Measurements from ENCODE around the gene LRPAP1. TPM values are rescaled to one million over a fixed set of nuclear protein-coding genes. Genes with fewer than 3 reads are reported as not detected.

Gene LRPAP1
- polyA plus RNA-seq, 1 of the 3 experiments (the other 2 are of a cell fraction), result 209 TPM

DNA sequence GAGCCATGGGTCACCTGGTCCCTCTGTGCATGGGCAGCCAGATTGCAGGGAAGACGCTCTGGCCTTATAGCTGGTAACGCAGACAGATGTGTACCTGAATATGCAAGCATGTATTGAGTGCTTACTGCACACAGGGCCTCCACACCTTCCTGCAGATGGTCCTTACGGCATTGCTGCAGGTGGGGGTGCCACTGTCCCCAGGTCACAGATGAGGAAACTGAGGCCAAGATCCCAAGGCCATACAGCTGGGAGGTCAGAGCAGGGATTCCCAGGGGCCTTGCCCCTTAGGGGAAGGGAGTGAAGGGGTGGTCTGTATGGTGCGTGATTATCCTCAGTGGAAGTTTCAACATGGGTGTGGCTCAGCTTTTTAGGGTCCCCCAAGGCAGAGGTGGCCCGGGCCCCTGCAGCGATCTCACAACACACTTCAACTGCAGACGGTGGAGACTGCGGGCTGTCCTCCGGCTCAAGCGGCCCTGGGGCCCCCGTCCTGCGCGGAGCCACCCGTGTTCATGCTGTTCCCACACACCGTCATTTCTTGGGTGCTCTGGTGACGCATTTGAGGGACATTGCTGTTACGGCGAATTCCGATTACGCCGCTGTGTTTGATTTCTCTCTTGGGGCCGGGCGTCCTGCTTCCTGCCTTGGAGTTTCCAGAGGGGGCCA is 61.0 kb downstream of the LRPAP1 start:
- Histone ChIP-seq H3K27ac (ENCODE audit: low read depth in 2 of 2, low read length in 1 of 2) (no peak overlapping the region), H3F3A (replicated peaks; ENCODE audit: insufficient read depth) (peaks cover 7% of the 10 kb centered on the region), H3K9me3 (no peaks in the 10 kb centered on the region), H3K79me2 (ENCODE audit: insufficient read depth) (no peaks in the 10 kb centered on the region), H4K20me1 (ENCODE audit: insufficient read depth) (no peaks in the 10 kb centered on the region), H3K9ac (no peak overlapping the region), H3K4me2 (no peak overlapping the region), H3K4me3 (ENCODE audit: low read depth in 2 of 2, low read length in 1 of 2) (no peak overlapping the region), H2AFZ (ENCODE audit: low read depth) (no peak overlapping the region), H3K36me3 (replicated peaks in 1 of 2; ENCODE audit: control insufficient read depth in 1 of 2, insufficient read depth in 2 of 2, low read length in 1 of 2) (no peaks in the 10 kb centered on the region), H3K9me2 (no peaks in the 10 kb centered on the region), H3K4me1 (ENCODE audit: control insufficient read depth in 1 of 2, insufficient read depth in 2 of 2, low read depth in 1 of 2, low read length in 1 of 2) (peaks cover 0 to 3% of the 10 kb centered on the region in 2 experiments; a peak in 1 of 4 replicates), H3K27me3 (ENCODE audit: insufficient read depth) (no peaks in the 10 kb centered on the region)
- ChIA-PET POLR2A (no interaction called here), CTCF (interaction anchor here (1.1 to 3.9 kb wide), 3 partner anchors 10 to 174 kb away, joined by 3 to 31 read pairs (median 3); no protein-coding TSS in a partner anchor)
- WGBS (ENCODE audit: low lambda C conversion rate), result 73% methylated on average over 20 of the region's 23 CpGs
- no peak for TF ChIP-seq USF1 (IDR thresholded peaks at IDR 0.05; ENCODE audit: borderline replicate concordance, low read depth)
- TF ChIP-seq MXI1 (IDR thresholded peaks at IDR 0.05; ENCODE audit: low read depth, low read length), result no peak
- no peak for TF ChIP-seq EP300 (IDR thresholded peaks at IDR 0.05; ENCODE audit: borderline replicate concordance in 1 of 2, low read depth in 1 of 2, low read length in 1 of 2)
- TF ChIP-seq GABPA (IDR thresholded peaks at IDR 0.05; ENCODE audit: low read depth), result no peak
- no peak for TF ChIP-seq TEAD4 (IDR thresholded peaks at IDR 0.05; ENCODE audit: borderline replicate concordance, insufficient read depth)
- no peak for TF ChIP-seq TCF12 (IDR thresholded peaks at IDR 0.05)
- TF ChIP-seq, protein P1, sequence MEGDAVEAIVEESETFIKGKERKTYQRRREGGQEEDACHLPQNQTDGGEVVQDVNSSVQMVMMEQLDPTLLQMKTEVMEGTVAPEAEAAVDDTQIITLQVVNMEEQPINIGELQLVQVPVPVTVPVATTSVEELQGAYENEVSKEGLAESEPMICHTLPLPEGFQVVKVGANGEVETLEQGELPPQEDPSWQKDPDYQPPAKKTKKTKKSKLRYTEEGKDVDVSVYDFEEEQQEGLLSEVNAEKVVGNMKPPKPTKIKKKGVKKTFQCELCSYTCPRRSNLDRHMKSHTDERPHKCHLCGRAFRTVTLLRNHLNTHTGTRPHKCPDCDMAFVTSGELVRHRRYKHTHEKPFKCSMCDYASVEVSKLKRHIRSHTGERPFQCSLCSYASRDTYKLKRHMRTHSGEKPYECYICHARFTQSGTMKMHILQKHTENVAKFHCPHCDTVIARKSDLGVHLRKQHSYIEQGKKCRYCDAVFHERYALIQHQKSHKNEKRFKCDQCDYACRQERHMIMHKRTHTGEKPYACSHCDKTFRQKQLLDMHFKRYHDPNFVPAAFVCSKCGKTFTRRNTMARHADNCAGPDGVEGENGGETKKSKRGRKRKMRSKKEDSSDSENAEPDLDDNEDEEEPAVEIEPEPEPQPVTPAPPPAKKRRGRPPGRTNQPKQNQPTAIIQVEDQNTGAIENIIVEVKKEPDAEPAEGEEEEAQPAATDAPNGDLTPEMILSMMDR (IDR thresholded peaks at IDR 0.05), result no peak
- TF ChIP-seq NFIC (IDR thresholded peaks at IDR 0.05; ENCODE audit: borderline replicate concordance), result no peak
- TF ChIP-seq ELF1 (IDR thresholded peaks at IDR 0.05), result no peak
- DNase-seq, result no peak

- CTCF ChIA-PET, result interaction anchor here (1.1 to 3.9 kb wide), 3 partner anchors 10 to 173 kb away, joined by 3 to 31 read pairs (median 3); no protein-coding TSS in a partner anchor
Measured at GRCh38 chr4:3470244-3471097, 61.8 kb downstream of the LRPAP1 start.

More at GRCh38 chr4:3470244-3471097, 61.8 kb downstream of the LRPAP1 start:
- DNase-seq, result no peak
- TF ChIP-seq POLR2AphosphoS5 (IDR thresholded peaks at IDR 0.05; ENCODE audit: low read depth, low read length) (no peak), TAF1 (IDR thresholded peaks at IDR 0.05; ENCODE audit: borderline replicate concordance, low read depth, low read length) (no peak), FOXM1 (IDR thresholded peaks at IDR 0.05; ENCODE audit: low read depth) (no peak), EP300 (IDR thresholded peaks at IDR 0.05; ENCODE audit: borderline replicate concordance in 1 of 2, low read depth in 1 of 2, low read length in 1 of 2) (no peak), YY1 (IDR thresholded peaks at IDR 0.05; ENCODE audit: low read depth) (no peak), RCOR1 (IDR thresholded peaks at IDR 0.05; ENCODE audit: low read length) (no peak), PBX3 (IDR thresholded peaks at IDR 0.05) (no peak), FOSL2 (IDR thresholded peaks at IDR 0.05; ENCODE audit: borderline replicate concordance, low read depth) (no peak), FOXJ3 (CRISPR knock-in tag; IDR thresholded peaks at IDR 0.05) (no peak), ELF1 (IDR thresholded peaks at IDR 0.05) (no peak), JUND (IDR thresholded peaks at IDR 0.05) (no peak), RXRA (IDR thresholded peaks at IDR 0.05; ENCODE audit: borderline replicate concordance, low read depth) (no peak), MEF2A (IDR thresholded peaks at IDR 0.05; ENCODE audit: borderline replicate concordance, low read depth) (no peak)
- TF ChIP-seq, protein P2, sequence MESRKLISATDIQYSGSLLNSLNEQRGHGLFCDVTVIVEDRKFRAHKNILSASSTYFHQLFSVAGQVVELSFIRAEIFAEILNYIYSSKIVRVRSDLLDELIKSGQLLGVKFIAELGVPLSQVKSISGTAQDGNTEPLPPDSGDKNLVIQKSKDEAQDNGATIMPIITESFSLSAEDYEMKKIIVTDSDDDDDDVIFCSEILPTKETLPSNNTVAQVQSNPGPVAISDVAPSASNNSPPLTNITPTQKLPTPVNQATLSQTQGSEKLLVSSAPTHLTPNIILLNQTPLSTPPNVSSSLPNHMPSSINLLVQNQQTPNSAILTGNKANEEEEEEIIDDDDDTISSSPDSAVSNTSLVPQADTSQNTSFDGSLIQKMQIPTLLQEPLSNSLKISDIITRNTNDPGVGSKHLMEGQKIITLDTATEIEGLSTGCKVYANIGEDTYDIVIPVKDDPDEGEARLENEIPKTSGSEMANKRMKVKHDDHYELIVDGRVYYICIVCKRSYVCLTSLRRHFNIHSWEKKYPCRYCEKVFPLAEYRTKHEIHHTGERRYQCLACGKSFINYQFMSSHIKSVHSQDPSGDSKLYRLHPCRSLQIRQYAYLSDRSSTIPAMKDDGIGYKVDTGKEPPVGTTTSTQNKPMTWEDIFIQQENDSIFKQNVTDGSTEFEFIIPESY (IDR thresholded peaks at IDR 0.05; ENCODE audit: borderline replicate concordance, low read depth), result no peak
- H3K4me1 ChIP-seq (ENCODE audit: control insufficient read depth in 1 of 2, insufficient read depth in 2 of 2, low read depth in 1 of 2, low read length in 1 of 2), result peaks cover 0 to 3% of the 10 kb centered on the region in 2 experiments; a peak in 1 of 4 replicates
- no peak overlapping the region for H3K4me3 ChIP-seq (ENCODE audit: low read depth in 2 of 2, low read length in 1 of 2)
- no peaks in the 10 kb centered on the region for H3K27me3 ChIP-seq (ENCODE audit: insufficient read depth)
- no peaks in the 10 kb centered on the region for H3K79me2 ChIP-seq (ENCODE audit: insufficient read depth)
- WGBS (ENCODE audit: low lambda C conversion rate), result 58% methylated on average over 20 of the region's 25 CpGs
- H3K36me3 ChIP-seq (replicated peaks in 1 of 2; ENCODE audit: control insufficient read depth in 1 of 2, insufficient read depth in 2 of 2, low read length in 1 of 2), result no peaks in the 10 kb centered on the region
- no peak overlapping the region for H3K27ac ChIP-seq (ENCODE audit: low read depth in 2 of 2, low read length in 1 of 2)
- H3K4me2 ChIP-seq, result no peak overlapping the region
- no peaks in the 10 kb centered on the region for H3K9me3 ChIP-seq
- peaks cover 7% of the 10 kb centered on the region for H3F3A ChIP-seq (replicated peaks; ENCODE audit: insufficient read depth)
- H4K20me1 ChIP-seq (ENCODE audit: insufficient read depth), result no peaks in the 10 kb centered on the region
- no peaks in the 10 kb centered on the region for H3K9me2 ChIP-seq
- no peak overlapping the region for H2AFZ ChIP-seq (ENCODE audit: low read depth)
- POLR2A ChIA-PET, result no interaction called here
- H3K9ac ChIP-seq, result no peak overlapping the region

Measured in SK-N-SH (cell line).